GF-D8 (cell line): ENCODE data around the gene JAK1.

ENCODE experiments used
- DNase-seq: peaks from one replicate; lab custom pipeline; 2025; lab: John Stamatoyannopoulos, UW

Gene JAK1

GRCh38 chr1:64980745-64981600 is 14.6 kb upstream of the JAK1 start:
- DNase-seq = no peak

DNA sequence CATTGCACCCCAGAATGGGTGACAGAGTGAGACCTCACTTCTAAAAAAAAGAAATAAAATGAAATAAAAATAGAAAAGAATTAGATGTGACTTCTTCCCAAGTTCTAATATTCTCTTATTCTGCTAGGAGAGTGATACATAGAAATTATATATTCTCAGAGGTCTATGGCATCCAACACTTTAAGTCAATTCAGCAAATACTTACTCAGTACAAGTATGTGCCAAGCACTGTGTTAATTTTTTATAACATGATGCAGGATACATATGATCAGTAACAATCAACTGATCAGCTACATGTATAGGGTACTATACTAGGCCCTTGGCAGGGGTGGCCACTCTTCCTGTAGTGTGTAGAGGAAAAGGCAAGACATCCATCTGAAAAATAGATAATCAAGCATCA is 13.0 kb upstream of the JAK1 start:
- DNase-seq = no peak

- no peak for DNase-seq
These were observed 10.0 kb upstream of the JAK1 start for GRCh38 chr1:64976361-64976760.

DNA sequence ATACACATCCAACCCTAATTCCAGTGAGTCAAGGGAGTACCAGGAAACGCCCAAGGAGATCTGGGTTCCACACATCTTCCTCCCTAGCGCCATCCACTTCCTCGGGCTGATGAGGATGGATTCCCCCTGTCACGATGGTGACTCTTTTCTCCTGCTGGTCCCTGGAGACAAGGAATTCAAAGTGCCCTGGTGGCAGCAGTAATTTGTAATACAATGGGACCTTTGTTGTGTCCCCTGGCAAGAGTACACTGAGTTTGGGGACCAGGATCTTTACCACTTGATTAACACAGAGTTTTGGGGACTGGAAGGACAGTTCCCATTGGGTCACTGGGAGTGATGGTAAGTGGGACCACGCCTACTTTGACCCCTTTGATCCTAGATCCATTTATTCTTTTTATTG is 9.4 kb upstream of the JAK1 start:
- DNase-seq = no peak

DNA sequence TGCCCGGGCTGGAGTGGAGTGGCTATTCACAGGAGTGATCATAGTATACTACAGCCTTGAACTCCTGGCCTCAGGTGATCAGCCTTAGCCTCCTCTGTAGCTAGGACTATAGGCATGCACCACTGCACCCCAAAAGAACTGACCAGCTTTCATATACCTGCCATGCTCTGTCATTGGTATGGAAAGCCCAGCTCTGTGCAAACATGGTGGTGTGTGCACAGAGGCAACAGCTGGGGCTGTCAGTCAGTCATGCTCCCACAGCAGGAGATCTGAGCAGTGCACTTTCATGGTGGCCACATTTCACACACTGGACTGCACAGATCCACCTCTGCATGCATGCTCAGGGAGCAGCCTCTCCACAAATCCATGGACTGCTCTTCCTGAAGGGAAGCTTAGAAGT is 8.8 kb upstream of the JAK1 start:
- no peak for DNase-seq

GRCh38 chr1:64974288-64974825 is 8.0 kb upstream of the JAK1 start:
- DNase-seq = no peak

DNA sequence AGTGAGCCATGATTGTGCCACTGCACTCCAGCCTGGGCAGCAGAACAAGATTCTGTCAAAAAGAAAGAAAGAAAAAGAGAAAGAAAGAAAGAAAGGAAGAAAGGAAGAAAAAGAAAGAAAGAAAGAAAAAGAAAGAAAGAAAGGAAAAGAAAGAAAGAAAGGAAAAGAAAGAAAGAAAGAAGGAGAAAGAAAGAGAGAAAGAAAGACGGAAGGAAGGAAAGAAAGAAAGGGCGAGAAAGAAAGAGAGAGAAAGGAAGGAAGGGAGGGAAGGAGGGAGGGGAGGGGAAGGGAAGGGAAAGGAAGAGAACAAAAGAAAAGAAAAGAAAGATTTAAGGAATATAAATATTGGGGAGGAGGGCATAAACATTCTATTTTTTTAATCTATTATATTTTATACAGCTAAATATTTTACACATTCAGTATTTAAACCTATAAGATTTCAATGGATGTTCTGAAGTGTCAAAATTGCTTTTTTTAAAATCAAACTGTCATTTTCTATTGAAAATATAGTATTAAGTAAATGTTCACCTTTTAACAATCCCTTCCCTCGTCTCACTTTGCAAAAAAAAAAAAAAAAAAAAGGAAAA is 6.8 kb upstream of the JAK1 start:
- DNase-seq = no peak

DNA sequence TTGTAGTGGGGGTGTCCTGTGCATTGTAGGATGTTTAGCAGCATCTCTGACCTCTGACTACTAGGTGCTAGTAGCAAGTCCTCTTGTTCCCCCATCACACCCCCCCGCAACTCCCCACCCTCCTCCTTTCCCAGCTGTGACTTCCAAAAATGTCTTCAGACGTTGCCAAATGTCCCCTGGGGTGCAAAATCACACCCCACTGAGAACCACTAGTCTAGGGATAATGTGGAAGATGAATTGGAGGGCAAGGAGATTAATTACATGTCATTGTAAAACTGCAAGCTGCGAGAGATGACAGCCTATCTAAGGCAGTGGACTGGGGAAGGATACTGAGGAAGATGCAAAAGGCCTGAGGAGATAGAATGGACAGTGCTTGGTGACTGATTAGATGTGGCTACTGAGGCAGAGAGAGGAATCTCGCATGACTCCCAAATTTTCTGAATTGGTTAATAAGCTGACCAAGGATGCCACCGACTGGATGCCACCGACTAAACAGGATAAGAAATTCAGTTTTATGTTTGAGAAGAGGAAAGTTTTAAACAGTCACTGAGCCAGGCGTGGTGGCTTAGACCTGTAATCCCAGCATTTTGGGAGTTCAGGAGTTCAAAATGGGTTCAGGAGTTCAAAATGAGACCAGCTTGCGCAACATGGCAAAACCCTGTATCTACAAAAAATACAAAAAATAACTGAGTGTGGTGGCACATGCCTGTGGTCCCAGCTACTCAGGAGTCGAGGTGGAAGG is 3.1 kb upstream of the JAK1 start:
- no peak for DNase-seq

DNA sequence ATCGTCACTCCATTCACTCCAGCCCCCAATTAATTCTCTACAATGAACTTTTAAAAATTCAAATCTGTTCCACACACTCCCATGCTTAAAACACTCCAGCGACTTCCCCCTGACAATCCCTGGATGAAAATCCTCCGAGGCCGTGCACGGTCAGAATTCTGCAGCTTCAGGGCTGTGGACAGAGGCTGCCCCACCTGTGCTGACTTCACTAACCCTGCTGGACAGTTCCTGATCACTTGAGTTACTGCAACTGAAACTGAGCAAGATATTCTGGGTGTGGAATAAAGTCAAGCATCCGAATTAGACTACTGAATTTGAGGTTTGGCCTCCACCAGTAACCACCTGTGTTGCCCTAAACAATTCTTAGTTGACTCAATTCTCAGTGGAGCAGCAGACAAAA is 1.0 kb upstream of the JAK1 start:
- no peak for DNase-seq

- no peak for DNase-seq
These were observed 787 bp downstream of the JAK1 start for GRCh38 chr1:64965366-64966157.

- DNase-seq = no peak
These were observed 2.9 kb downstream of the JAK1 start for GRCh38 chr1:64963466-64963865.

DNA sequence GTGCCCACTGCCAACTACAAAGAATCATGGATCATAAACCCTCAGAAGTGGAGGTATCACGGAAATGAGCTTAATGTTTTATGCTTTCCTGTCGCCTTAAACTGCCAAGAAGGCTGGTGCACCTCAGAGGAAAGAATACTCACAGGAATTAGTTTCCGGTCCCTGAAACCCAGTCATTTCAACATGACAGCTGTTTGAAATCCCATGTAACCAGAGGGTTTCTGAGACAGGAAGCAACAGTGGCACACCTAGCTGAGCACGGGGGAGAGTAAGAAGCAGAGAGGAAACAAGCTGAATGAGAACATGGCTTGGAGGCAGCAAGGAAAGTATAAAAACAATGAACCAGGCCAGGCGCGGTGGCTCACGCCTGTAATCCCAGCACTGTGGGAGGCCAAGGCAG is 3.9 kb downstream of the JAK1 start:
- DNase-seq = no peak

DNA sequence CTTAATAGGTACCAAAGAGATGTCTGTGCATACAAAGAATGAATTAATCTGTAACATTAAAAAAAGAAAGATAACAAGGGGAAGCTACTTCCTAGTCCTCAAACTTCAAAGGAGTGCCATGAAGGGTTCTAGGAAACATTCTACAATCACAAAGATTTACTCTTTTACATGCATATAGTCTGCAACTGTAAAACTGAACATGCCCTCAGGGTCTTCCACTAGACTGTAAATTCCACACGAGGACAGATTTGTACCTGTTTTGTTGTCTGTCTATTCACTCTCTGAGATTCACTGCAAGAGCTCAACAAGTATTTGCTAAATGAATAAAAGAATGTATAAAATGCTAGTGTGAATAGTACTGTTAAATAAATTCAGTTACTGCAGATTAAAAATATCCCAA is 4.4 kb downstream of the JAK1 start:
- no peak for DNase-seq

DNA sequence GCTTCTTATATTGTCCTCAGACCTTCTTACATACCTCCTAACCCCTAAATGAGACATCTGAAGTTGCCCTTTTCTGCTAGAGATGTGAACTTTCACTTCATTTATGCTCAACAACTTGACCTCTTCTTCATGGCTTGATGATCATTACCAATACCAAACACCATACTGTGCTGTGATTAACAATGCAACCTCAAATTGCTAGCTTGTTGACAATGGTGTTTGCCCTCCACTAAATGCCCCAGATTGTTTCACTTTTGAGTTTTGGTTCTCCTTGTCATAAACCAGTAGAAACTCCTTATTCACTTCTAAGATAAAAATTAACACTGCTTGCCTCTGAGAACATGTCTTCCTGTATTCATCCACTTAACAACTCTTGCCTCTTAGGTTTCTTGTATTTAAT is 5.6 kb downstream of the JAK1 start:
- DNase-seq = no peak

DNA sequence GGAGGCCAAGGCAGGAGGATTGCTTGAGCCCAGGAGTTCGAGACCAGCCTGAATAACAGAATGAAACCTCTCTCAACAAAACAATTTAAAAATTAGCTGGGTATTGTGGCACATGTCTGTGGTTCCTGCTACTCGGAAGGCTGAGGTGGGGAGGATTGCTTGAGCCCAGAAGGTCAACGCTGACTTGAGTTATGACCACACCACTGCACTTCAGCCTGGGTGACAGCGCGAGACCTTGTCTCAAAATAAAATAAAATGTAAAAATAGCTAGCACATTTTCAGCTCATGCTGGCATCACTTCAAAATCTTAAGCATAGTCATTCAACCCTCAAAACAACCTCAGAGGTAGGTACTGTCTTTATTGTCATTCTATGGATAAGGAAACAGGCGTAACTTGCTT is 6.4 kb downstream of the JAK1 start:
- no peak for DNase-seq

- DNase-seq = no peak
These were observed 9.5 kb downstream of the JAK1 start for GRCh38 chr1:64956733-64957441.

GRCh38 chr1:64956010-64956640 is 10.2 kb downstream of the JAK1 start:
- DNase-seq = no peak

- no peak for DNase-seq
These were observed 11.0 kb downstream of the JAK1 start for GRCh38 chr1:64955097-64956009.

GRCh38 chr1:64953241-64953640 is 13.1 kb downstream of the JAK1 start:
- DNase-seq = no peak

DNA sequence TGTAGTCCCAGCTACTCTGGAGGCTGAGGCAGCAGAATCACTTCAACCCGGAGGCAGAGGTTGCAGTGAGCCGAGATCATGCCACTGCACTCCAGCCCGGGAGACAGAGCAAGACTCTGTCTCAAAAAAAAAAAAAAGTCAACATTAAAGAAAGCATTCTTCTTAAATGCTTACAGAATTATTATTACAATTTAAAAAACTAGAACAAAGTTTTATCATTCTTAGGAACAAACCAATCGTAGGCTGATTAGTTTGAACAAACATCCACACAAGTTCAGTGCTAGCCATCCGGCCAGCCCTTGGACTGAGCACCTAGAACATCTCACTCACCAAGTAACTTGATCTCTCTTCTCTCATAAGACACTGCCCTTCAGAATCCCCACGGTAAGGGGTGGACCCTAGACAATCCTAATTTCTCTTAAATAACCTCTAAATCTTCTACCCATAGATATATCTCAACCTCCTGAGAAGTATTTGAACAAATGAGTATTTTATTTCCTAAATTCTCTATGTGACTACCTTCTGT is 16.0 kb downstream of the JAK1 start:
- no peak for DNase-seq
